ENCODE data around the gene DPRX.
"Not testable (repeated sequence)": the region's sequence is repeated elsewhere in the genome, so short reads cannot be mapped to it uniquely, and the experiment has no call there.

The DPRX gene

GRCh38 chr19:53647350-53647749 lies 15.6 kb downstream of the DPRX start:
- DNase-seq = no peak

DNA sequence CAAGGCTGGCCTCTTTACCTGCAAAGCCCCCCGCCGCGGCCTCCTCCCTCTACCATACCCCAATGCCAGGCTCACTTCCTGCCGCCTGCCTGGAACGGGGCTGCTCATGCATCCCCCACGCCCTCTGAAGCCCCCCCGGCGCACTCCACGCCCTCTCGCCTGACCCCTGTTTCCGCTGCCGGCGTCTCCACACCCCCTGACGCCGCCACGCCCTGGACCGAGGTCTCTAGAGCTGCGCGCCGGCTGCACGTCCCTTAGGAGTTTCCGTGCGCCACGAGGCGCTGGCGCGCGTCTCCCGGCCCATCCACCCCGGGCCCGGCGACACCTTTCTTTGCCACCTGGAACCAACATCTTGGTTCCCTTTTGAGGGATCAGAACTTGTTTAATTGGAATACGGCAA lies 16.0 kb downstream of the DPRX start:
- no peak for DNase-seq

- no peak for DNase-seq
These were observed 18.2 kb downstream of the DPRX start for GRCh38 chr19:53649746-53650593.

DNA sequence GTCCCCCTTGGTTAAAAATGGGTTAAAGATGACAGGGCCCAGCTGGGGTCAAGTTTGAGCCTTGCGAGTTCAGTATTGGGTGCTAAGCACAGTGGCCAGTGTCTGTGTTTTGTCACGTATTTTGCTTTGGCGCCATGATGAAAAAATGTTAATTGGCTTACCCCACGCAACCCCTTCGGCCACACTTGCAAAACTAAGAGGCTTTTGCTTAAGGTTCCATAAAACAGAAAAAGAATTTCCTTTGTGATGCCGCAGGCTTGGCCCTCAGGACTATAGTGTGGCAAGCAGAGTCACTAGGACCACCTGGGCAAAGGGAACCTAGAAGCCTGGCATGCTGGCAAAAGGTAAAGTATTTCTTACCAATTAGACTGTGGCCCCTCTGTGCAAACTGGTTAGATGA lies 20.7 kb downstream of the DPRX start:
- no peak for DNase-seq

DNA sequence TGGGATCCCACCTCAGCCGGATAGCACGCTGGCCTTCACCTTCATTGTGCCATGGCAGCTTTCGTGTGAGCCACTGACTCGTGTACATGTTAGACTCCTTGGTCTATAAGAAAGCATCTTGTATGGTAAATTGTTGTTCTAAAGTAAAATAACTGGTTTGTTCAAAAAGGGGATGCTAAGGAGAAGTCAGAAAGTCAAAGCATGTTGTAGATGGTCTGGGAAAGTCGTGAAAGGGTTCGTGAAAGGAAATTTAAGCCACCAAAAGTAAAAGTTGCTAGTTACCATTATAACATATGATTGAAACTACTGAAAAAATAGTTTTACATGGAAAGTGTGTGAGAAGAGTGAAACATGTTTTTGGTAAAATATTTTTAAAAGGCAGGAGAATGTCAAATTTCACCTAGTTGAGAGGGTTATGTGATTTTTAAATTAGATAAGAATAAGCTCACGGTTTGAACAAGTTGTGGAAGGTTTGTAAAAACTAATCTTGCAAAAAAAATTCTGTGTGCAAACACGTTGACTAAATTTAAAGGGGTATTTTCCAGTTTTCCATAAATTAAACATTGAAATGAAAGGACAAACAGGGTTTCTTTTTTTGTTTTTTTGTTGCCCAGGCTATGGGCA lies 23.4 kb downstream of the DPRX start:
- no peak for DNase-seq

- no peak for DNase-seq
These were observed 25.5 kb downstream of the DPRX start for GRCh38 chr19:53657330-53657729.

GRCh38 chr19:53657778-53658177 lies 26.0 kb downstream of the DPRX start:
- DNase-seq = no peak

GRCh38 chr19:53659292-53659691 lies 27.5 kb downstream of the DPRX start:
- no peak for DNase-seq

DNA sequence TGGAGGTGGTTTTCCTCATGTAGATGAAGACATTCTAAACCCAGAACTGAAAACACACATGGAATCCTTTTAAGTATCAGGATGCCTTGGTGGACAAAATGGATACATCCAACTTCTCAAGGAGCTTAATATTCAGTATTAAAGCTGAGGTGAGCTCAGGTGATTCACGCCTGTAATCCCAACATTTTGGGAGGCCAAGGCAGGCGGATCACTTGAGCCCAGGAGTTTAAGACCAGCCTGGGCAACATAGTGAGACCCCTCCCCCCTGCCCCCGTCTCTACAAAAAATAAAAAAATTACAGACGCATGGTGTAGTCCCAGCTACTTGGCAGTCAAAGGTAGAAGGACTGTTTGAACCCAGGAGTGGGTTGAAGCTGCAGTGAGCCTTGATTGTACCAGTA lies 28.8 kb downstream of the DPRX start:
- no peak for DNase-seq

DNA sequence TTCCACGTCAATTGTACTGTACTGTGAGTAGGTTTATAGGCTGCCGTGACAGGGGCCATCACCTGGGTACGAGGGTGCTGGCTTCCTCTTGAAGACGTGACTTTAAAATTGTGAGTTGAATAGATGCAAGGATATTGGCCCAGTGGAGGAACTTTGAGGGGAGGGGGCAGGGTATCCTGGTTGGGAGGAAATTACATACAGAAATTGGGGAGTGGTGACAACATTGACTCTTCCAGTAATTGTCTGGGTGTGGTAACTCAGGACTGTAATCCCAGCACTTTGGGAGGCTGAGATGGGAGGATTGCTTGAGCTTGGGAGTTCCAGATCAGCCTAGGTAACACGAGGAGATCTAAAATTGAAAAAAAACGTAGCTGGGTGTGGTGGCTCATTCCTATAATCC lies 30.4 kb downstream of the DPRX start:
- no peak for DNase-seq

DNA sequence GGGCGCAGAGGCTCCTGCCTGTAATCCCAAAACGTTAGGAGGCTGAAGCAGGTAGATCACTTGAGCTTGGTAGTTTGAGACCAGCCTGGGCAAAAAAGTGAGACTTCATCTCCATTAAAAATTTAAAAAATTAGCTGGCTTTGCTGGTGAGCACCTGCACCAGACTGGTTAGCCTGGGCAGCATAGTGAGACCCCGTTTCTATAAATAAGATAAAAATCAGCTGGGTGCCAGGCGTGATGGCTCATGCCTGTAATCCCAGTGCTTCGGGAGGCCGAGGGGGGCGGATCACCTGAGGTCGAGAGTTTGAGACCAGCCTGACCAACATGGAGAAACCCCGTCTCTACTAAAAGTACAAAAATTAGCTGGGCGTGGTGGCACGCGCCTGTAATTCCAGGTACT lies 32.4 kb downstream of the DPRX start:
- no peak for DNase-seq

GRCh38 chr19:53664760-53665159 lies 33.0 kb downstream of the DPRX start:
- DNase-seq = no peak

- DNase-seq = not testable (repeated sequence)
These were observed 34.5 kb downstream of the DPRX start for GRCh38 chr19:53666331-53666730.

DNA sequence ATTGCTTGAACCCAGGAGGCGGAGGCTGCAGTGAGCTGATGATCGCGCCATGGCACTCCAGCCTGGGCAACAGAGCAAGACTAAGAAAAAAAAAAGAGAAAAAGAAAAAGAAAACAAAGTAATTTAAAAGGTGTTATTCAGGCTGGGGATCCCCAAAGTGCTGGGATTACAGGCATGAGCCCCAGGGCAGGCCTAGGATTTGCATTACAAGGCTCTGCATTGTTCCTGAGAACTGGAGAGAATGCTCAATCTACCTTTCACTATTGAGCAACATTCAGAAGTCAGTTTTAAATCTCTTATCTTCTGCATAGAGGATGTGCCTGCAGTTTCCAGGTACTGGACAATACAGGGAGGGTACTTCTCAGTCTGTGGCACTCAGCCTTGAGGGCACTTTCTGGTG lies 37.0 kb downstream of the DPRX start:
- DNase-seq = not testable (repeated sequence)

DNA sequence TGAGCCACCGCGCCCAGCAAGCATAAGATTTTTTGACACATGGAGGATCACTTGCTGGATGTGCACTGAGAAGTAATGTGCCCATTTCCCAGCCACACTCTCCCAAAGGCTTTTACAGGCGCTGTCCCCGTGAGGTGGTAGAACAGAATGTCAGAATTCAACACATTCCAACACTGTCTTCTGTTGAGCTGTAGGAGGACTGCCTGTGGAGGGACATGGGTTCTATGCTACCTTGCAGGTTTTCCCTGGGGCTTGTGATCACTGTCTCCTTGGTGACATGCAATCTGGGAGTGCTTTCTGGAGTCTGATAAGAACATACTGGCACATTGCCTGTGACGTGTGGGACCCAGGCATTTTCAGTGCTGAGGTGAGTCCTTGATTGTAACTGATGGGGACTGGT lies 38.5 kb downstream of the DPRX start:
- no peak for DNase-seq

DNA sequence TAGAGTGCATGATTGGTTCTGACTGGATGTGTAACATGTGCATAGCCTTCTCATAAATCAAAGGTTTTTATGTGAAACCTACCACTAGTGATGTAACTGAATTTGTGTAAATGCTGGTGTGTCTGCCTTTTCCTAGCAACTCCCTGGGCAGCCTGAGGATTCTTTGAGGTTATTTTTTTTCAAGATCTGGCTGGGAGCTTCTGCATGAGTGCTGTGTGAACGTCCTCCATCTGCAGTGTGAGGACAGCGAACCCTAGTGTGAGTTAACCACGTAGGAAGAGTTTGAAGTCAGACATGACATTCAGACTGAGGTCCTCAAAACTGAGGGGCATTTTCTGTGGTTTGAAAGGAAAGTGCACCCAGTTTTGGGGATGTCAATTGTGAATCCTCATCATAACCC lies 39.9 kb downstream of the DPRX start:
- no peak for DNase-seq
